HEK293 (cell line): ENCODE data around the gene LRRC75A.
A peak's percentile ranks its signal among the peaks of the same experiment; 100 is the strongest.

ENCODE experiments used
- AEBP2 ChIP-seq: fragments of 450-650 bp; formaldehyde crosslinking; IDR thresholded peaks from 2 replicates; pipeline ENCODE4 v1.5.1; 2016; ENCODE audit warnings: missing biosample characterization, missing genetic modification characterization, borderline replicate concordance
- BCL11A ChIP-seq: fragments of 450-650 bp; formaldehyde crosslinking; IDR thresholded peaks from 2 replicates; pipeline ENCODE4 v1.5.1; 2016; ENCODE audit warnings: low read depth, missing biosample characterization, missing genetic modification characterization
- BCL11B ChIP-seq: fragments of 450-650 bp; formaldehyde crosslinking; IDR thresholded peaks from 2 replicates; pipeline ENCODE4 v1.5.1; 2016; ENCODE audit warnings: low read depth, missing biosample characterization, missing genetic modification characterization
- ELK4 ChIP-seq: IDR thresholded peaks from 2 replicates; pipeline ENCODE4 v1.6.1; 2011; ENCODE audit warnings: mild to moderate bottlenecking, low read depth, low read length, borderline replicate concordance
- MZF1 ChIP-seq: fragments of 450-650 bp; formaldehyde crosslinking; IDR thresholded peaks from 2 replicates; pipeline ENCODE4 v1.5.1; 2017; ENCODE audit warnings: missing biosample characterization, missing genetic modification characterization, borderline replicate concordance
- PRDM10 ChIP-seq: fragments of 450-650 bp; formaldehyde crosslinking; IDR thresholded peaks from 2 replicates; pipeline ENCODE4 v1.5.1; 2016; ENCODE audit warnings: missing biosample characterization, missing genetic modification characterization
- SETDB1 ChIP-seq: IDR thresholded peaks from one replicate; pipeline ENCODE4 v1.6.1; 2017; ENCODE audit warnings: mild to moderate bottlenecking, low read length, moderate library complexity, mixed read lengths; ENCODE audit not compliant: insufficient read length
- SP7 ChIP-seq: fragments of 450-650 bp; formaldehyde crosslinking; IDR thresholded peaks from 2 replicates; pipeline ENCODE4 v1.5.1; 2016; ENCODE audit warnings: missing biosample characterization, missing genetic modification characterization
- ZNF10 ChIP-seq: fragments of 450-650 bp; formaldehyde crosslinking; IDR thresholded peaks from 2 replicates; pipeline ENCODE4 v1.5.1; 2017; ENCODE audit warnings: missing biosample characterization, missing genetic modification characterization
- ZNF121 ChIP-seq: fragments of 450-650 bp; formaldehyde crosslinking; IDR thresholded peaks from 2 replicates; pipeline ENCODE4 v1.5.1; 2016; ENCODE audit warnings: missing biosample characterization, missing genetic modification characterization
- ZNF2 ChIP-seq: fragments of 450-650 bp; formaldehyde crosslinking; IDR thresholded peaks from 2 replicates; pipeline ENCODE4 v1.5.1; 2016; ENCODE audit warnings: missing biosample characterization, missing genetic modification characterization
- ZNF354C ChIP-seq: fragments of 450-650 bp; formaldehyde crosslinking; IDR thresholded peaks from 2 replicates; pipeline ENCODE4 v1.5.1; 2016; ENCODE audit warnings: missing biosample characterization, missing genetic modification characterization, low read depth, borderline replicate concordance
- ZNF416 ChIP-seq: fragments of 450-650 bp; formaldehyde crosslinking; IDR thresholded peaks from 2 replicates; pipeline ENCODE4 v1.5.1; 2016; ENCODE audit warnings: missing biosample characterization, missing genetic modification characterization
- ZNF513 ChIP-seq: fragments of 450-650 bp; IDR thresholded peaks from 2 replicates; pipeline ENCODE4 v1.5.1; 2018; ENCODE audit warnings: missing biosample characterization, missing genetic modification characterization
- ZNF518A ChIP-seq: fragments of 450-650 bp; formaldehyde crosslinking; conservative IDR thresholded peaks from 2 replicates; pipeline ENCODE4 v1.5.1; 2016; ENCODE audit warnings: low read depth, missing biosample characterization, missing genetic modification characterization
- ZNF624 ChIP-seq: fragments of 450-650 bp; formaldehyde crosslinking; IDR thresholded peaks from 2 replicates; pipeline ENCODE4 v1.5.1; 2017; ENCODE audit warnings: missing biosample characterization, missing genetic modification characterization
- ZNF629 ChIP-seq: fragments of 450-650 bp; formaldehyde crosslinking; IDR thresholded peaks from 2 replicates; pipeline ENCODE4 v1.5.1; 2017; ENCODE audit warnings: missing biosample characterization, missing genetic modification characterization
- ZNF639 ChIP-seq: fragments of 450-650 bp; formaldehyde crosslinking; IDR thresholded peaks from 2 replicates; pipeline ENCODE4 v1.5.1; 2016; ENCODE audit warnings: missing biosample characterization, missing genetic modification characterization
- ZNF645 ChIP-seq: fragments of 450-650 bp; formaldehyde crosslinking; IDR thresholded peaks from 2 replicates; pipeline ENCODE4; 2016; ENCODE audit warnings: missing biosample characterization, missing genetic modification characterization
- ZNF704 ChIP-seq: fragments of 450-650 bp; formaldehyde crosslinking; IDR thresholded peaks from 2 replicates; pipeline ENCODE4 v1.5.1; 2016; ENCODE audit warnings: missing biosample characterization, missing genetic modification characterization
- ZNF707 ChIP-seq: fragments of 450-650 bp; formaldehyde crosslinking; IDR thresholded peaks from 2 replicates; pipeline ENCODE4 v1.5.1; 2016; ENCODE audit warnings: missing biosample characterization, missing genetic modification characterization

The LRRC75A gene

GRCh38 chr17:16438557-16439302 is 53.3 kb downstream of the LRRC75A start (continued):
- TF ChIP-seq ZNF639 (tag by site-specific recombination) (peak; percentile 90), AEBP2 (no peak), BCL11A (no peak), ZNF354C (no peak), ZNF518A (peak; percentile 35), SP7 (tag by site-specific recombination) (peak; percentile 82), ZNF624 (tag by site-specific recombination) (no peak), ZNF707 (tag by site-specific recombination) (no peak), SETDB1 (peak; percentile 34), BCL11B (tag by site-specific recombination) (no peak), ZNF645 (tag by site-specific recombination) (no peak), ZNF121 (tag by site-specific recombination) (no peak), ZNF2 (peak; percentile 86), ZNF10 (no peak), ELK4 (no peak), ZNF629 (tag by site-specific recombination) (peak; percentile 73), ZNF704 (tag by site-specific recombination) (no peak), PRDM10 (tag by site-specific recombination) (peak; percentile 100), ZNF416 (tag by site-specific recombination) (no peak), ZNF513 (no peak), MZF1 (no peak)
